GM21390 (cell line): ENCODE measurements around the gene BTBD1.

Experiments used
- ATAC-seq: cut with Tn5 transposase; IDR thresholded peaks from one replicate; pipeline ENCODE4 v1.9.1; 2021; ENCODE audit not compliant: unreplicated experiment

BTBD1 gene

DNA sequence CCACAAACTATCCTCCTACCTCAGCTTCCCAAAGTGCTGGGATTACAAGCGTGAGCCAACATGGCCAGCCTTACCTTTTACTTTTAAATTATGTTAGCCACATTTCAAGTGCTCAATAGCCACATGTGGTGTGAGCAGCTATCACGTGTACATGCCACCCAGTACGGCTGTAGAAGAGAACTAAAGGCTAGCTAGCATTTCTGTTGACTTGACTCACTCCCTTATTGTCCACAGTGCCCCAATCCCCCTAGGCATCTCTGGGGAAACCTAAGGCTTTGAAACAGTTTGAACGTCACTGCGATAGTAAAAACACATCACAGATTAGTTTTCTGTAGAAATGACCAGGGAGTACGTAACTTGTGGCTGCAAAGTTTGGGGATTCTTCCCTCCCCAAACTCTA, 67.6 kb downstream of the BTBD1 start:
- ATAC-seq = no peak

- ATAC-seq = no peak
Measured at GRCh38 chr15:82995938-82996337, 71.1 kb downstream of the BTBD1 start.

GRCh38 chr15:82995076-82995475, 72.0 kb downstream of the BTBD1 start:
- no peak for ATAC-seq

DNA sequence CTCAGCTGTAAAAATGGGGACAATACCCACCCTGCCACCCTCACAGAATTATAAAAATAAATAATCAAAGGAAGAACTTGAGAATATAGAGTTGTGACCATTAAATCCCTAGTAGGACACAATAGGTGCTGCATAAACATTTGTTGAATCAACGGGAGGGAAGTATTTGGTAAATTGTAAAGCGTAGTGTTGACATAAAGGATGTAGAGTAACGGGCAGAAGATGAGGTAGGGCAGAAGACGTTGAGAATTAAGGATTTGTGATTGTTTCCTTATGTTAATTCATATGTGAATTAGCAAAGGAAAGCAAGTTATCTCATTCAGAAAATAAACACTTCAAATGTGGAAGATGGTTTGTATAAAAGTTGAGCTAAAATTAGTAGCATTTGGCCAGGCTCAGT, 73.9 kb downstream of the BTBD1 start:
- no peak for ATAC-seq

DNA sequence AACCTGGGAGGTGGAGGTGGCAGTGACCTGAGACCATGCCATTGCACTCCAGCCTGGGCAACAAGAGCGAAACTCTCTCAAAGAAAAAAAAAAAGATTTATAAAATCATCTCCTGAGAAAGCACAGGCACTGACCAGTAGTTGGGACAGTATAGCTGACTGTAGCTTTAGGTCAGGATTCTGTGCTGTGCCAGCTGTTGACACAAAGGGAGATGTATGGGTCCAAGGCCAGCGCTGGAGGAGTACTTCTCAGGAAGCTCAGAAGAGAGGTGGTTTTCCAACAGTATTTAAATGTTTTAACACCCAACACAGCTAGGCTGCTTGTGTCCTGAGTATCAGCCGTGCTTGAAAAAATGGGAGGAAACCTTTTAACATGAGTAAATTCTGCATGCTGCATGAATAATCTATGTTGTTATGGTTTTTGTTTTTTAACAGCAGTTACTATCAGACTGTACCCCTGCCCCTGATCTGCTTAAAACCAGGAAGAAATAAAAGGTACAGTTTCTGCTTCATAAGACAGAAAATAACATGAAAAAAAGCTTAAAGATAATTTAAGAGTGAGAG, 74.5 kb downstream of the BTBD1 start:
- no peak for ATAC-seq

DNA sequence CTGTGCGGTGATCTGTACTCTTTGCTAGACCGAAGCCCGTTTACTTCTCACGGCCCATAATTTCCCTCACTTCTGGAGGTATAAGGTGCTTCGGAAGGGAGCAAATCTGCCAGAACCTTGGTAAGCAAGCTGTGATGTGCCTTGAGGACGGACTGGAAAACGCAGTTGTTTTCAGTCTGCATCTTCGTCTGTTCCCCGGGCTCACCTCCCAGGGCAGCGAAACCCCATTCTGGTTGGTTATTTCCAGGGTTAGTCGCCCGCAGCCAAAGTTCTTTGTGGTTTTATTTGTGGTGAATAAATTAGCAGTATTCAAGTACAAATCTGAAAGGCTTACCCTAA, 80.6 kb downstream of the BTBD1 start:
- ATAC-seq = peak; percentile 29

DNA sequence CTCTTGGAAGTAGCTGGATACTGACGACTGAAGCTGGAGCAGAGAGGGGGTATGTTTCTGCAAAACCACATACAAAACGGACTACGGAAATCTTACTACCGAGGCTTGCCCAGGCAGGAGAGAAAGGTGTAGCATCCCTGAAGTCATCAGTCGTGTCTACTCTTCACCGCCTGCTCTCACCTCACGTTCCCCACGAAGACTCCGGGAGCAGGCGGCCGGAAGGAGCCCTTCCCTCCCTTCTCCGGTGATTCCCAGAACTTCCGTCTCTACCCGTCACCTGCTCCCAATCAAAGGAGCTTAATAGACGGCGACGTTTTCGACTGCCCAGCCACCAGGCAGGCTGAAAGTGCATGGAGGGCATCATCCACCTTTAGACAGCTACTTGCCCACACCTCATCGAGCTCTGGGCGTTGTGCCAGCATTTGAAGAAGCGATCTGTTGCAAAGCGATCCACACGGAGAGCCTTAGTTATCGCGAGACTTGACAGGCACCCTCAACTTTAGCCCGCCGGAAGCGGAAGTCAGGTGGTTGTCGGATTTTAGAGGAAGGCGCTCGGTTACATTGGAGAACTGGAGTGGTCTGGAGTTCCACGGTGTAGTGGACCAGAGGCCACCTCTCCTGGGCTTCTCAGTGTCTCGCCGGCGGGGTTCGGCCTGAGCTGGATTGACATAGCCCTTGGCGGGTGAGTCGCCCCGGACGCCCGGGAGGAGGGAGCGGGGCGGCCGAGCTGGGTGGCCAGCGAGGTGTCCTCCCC, 81.2 kb downstream of the BTBD1 start, which contains the start of gene RAMAC:
RAMAC (plus strand) TSS at position 523 of the 754 bp plus-strand sequence. CDS start 2,809 bp downstream, outside the sequence.
- ATAC-seq = peak; percentile 95

- no peak for ATAC-seq
Measured at GRCh38 chr15:82980981-82981380, 86.1 kb downstream of the BTBD1 start.

DNA sequence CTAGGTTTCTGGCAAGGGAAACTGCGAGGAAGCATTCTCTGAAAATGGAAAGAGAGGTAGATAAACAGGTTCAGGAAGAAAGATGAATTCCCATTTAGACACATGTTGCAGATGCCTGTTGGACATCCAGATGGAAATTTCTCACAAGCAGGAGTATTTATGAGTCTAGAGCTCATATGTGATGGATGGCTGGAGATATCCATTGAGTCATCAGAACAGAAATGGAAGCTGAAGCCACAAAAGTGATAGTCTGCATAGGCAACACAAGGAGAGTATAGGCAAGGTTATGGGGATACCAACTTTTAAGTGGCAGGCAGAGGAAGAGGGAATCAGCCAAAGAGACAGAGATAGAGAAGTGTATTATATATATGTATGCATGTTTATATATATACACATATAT, 87.3 kb downstream of the BTBD1 start:
- ATAC-seq = no peak

DNA sequence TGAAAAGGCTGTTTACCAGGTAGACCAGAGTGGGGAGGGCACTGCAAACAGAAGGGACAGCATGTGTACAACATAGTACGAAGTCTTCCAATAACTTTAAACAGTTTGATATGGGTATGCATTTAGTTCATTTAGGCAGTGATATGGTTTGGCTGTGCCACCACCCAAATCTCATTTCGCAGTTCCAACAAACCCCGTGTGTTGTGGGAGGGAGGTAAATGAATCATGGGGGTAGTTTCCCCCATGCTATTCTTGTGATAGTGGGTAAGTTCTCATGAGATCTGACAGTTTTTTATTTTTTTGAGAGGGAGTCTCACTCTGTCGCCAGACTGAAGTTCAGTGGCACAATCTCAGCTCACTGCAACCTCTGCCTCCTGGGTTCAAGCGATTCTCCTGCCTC, 88.6 kb downstream of the BTBD1 start:
- no peak for ATAC-seq

GRCh38 chr15:82977076-82977475, 90.0 kb downstream of the BTBD1 start:
- no peak for ATAC-seq

DNA sequence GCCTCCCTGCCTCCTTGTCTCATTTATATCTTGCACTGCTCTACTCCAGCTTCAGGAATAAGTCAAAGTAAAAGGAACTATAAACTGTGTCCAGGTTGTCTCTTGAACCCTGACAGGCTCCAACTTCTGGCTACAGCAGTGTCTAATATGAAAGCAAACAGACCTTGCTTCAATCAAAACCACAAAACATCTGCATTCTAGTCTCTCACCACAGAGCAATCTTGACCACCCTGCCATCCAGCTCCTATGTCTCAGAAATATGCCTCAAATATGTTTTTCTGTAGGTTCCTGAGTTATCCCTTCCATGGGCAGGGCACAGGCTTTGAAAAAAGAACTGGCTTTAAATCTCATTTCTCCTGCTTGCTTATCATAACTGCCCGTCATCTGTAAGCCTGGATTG, 94.1 kb downstream of the BTBD1 start:
- ATAC-seq = no peak

- no peak for ATAC-seq
Measured at GRCh38 chr15:82971218-82971984, 95.7 kb downstream of the BTBD1 start.

DNA sequence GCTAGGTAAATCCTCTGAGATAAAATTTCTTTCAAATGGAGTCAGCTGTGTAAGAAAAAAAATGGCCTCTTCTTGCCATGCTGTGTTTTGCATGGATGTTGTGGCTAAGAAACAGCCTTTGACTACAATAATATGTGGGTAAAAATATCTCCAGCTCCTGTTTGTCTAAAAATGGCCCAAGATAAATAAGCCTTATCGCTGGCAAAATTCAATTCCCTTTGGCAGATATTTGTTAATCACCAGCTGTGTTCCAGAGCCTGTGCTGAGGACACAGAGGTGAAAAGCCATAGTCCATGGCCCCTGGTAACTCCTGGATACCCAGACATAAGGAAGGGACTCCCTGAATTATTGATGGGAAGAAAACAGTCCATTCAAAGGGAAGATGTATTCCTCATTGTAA, 96.4 kb downstream of the BTBD1 start:
- ATAC-seq = no peak

DNA sequence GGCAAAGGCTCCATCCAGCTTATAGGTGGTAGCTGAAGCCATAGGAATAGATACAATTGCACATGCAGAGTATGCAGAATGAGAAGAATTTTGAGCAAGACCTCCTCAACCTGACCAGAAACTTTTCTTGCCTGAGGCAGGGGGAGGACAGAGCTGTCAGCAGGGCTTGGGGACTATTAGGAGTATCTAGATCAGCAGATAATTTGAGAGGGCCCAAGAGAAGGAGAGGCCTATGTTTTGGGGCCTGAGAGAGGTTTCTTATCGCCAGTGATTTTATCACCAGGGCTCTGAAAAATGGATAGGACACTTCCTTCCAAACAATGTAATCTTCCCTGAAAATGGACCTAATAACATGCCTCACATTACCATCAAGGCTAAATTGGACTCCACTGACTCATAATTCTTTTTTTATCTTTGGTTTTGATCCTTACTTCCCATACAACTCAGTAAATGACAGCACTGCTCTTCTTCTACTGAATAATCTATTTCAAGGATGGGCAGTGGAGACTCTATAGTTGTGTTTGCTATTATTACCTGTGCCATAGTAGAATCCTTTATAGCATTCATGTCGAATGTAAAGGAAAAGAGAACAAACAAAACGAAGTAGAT, 96.9 kb downstream of the BTBD1 start:
- ATAC-seq = no peak

- ATAC-seq = no peak
Measured at GRCh38 chr15:82969353-82969752, 97.7 kb downstream of the BTBD1 start.

- no peak for ATAC-seq
Measured at GRCh38 chr15:82968066-82968465, 99.0 kb downstream of the BTBD1 start.

DNA sequence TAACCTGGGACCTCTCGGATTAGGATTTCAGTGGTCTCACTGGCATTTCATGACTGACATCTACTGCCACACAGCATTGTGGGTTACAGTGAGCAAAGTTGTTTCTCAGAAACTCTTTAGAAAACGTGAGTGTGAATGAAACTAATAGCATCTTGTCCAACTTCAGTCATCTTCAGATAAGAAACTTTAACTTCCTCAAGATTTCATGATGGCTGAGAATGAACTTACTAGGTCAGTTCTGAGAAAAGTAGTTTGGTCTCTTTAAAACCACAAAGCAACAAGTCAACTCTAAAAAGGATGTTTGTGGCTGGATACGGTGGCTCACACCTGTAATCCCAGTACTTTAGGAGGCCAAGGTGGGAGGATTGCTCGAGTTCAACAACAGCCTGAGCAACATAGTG, 100.4 kb downstream of the BTBD1 start:
- peak; percentile 85 for ATAC-seq
